HG03280 (cell line): Measurements from ENCODE around the gene POGK.
"Not testable (repeated sequence)": the region's sequence is repeated elsewhere in the genome, so short reads cannot be mapped to it uniquely, and the experiment has no call there.

Experiments
- ATAC-seq: cut with Tn5 transposase; IDR thresholded peaks from one replicate; pipeline ENCODE4 v1.9.1; 2021; ENCODE audit warnings: mild to moderate bottlenecking, moderate library complexity; ENCODE audit not compliant: unreplicated experiment

POGK gene

DNA sequence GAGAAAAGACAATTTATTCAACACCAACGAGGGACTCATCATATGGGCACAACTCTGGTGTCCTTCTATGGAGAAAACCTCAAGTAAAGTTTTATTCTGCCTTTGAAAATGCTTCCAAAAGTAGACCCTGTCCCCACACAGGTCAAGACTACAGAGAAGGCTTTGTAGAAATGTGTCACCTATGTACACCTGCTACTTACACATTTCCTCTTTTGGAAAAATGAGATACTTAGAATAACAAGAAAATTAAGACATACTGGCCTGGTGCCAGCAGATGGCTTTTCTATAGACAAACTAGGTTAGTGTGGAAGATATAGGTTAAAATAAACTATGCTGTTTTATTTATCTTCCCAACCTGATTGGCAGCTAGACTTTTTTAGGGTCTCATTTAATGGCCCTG is 13.6 kb downstream of the POGK start:
- no peak for ATAC-seq

DNA sequence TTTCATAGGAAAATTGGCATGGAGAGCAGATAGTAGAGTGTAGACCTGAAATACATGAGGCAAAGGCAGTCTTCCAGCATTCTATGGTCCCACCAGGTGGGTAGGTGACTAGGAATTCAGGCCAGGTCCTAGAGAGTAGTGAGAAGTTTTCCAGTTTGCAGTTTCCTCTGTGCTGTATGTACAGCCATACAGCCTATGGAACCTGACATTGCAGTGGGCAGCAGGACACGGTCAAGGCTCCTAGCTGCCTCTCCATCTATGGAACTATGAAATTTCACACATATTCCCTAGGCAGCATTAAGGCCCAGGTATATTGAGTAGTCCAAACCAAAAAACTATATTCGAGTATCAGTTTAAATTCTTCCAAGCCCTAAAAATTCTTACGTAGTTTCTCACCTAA is 16.3 kb downstream of the POGK start:
- no peak for ATAC-seq

DNA sequence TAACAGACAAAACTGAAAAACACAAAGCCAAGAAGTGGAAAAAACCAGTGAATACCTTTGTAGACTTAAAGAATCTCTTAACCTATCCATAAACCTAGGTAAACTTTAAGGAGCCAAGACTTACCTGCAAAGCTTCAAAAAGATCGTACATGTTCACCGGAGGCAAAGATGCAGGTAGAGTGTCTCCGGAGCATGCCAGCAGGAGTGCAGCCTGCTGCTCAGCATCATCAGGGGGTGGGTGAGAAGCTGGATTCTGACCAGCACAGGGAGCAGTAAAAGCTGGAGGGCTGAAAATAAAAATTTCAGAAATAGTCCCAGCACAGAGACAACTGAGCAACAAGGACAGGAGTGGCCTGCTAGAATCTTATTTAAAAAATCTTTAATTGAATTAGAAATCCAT is 18.7 kb downstream of the POGK start:
- ATAC-seq, result no peak

DNA sequence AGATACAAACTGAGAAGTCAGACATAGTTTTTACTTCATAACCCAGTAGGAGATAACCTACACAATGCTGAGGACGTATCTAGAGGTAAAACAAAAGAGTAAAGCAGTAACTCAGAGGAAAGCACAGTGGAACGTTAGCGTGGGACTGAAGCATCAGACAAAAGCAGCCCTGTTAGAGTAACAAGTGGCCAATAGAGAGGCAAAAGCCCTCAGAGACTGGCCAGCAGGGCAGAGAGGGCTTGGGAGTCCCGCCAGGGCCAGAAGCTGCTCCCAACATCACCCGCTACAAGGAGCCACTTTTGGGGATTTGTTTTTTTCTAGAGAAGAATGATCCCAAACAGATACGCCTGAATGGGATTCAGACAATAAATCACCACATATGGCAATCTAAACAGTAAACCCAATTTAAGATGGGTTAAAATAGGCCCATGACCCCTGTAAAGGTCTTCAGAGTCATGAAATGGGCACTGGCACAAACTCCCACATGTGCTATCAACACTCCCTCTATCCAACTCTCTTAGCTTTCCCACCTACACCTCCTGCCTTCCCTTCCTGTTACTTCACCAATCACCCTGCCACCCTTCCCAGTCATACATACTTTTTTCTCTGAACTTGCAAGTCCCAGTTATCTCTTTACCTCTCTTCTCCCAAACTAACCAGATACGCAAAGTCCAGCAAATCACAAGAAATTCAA is 19.6 kb downstream of the POGK start:
- no peak for ATAC-seq

DNA sequence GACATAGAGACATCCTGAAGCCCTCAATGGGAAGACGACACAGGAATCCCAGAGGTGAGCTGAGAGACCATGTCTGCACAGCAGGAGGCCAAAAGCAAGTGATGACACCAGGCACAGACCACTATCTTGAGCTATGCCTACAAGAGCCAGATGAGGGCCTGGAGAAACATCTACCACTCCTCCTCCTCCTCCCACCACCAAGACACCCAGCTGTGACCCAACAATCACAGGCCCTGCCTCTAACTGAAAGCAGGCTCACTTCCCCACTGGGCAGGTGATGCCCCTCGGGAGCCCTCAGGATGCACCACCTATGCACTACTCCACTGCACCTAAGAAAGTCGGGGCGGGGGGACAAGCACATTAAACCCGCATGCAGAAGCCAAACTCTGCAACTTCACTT is 20.3 kb downstream of the POGK start:
- ATAC-seq, result no peak

DNA sequence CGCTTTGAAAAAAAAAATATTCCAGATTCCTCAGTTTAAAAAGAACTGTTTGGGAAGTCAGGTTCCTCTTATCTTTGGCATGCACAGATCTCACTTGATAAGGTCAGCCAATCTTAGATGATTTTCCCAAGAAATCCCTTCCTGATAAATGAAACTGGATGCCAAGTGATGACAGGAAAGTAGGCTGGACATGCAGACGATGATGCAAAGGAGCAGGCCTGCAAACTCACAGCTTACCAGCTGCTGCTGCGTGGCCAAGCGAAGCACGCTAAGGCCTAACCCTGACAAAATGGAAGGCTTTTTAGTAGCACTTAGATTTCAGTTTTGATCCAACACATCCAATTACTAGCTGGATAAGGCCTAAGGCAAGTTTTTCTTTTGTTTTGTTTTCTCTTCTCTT is 26.7 kb downstream of the POGK start:
- no peak for ATAC-seq

DNA sequence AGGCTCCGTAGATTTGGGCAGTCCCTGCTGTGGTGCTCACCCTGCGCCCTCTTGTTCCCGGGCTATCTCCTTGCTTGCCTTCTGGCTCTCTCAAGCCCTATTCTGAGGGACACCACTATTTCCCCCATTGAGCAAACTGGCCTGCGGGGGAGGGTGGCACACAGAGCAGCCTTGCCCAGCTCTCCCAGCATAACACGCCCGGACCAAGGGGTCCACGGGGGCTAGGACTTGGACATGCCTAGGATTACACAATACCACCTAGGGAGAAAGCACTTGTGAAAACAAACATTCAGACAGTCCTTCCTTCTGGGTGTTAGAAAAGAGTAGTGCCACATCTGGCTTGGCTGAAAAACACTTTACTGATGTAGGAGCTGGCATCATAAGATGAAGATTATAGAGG is 29.4 kb downstream of the POGK start:
- ATAC-seq, result no peak

DNA sequence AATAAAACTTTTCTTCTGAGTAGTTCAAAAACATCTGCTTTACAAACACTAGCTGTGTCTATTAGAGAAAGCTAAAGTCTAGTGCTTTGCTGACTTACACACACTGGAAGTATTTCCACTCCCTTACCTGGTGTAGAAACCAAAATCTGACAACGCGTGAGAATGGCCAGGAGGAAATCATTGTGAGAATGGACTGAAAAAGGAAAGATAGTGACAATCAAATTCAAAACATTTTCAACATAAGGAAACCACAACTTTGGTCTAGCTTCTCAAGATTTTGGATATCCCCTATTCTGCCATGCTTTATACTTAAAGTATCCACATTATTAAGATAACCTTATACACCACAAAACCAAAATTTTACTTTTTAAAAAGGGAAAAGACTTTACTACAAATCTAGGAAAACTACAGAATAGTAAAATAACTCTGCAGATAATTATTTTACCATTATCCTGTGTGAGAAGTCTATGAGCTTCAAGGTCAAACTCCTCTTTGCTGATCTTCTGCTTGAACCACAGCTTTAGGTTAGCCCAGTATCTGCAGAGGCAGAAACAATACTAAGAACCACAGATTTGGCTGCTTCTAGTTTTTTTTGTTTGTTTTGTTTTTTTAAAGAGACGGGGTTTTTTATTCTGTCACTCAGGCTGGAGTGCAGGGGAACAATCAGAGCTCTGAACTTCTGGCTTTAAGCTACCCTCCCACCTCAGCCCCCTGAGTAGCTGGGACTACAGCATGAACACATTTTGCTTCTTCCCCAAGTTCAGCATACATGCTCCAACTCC is 30.2 kb downstream of the POGK start:
- ATAC-seq, result no peak

DNA sequence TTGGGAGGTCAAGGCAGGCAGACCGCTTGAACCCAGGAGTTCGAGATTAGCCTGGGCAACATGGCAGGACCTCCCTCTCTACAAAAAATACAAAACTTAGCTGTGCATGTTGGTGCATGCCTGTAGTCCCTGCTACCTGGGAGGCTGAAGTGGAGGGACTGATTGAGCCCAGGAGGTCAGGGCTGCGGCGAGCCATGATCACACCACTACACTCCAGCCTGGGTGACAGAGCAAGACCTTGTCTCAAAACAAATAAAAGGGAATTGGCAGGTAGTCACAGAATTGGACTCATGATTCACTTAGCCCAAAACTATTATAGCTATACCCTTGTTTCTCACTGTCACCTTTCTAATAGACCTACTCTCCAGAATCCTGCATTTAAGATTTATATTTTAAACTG is 31.3 kb downstream of the POGK start:
- no peak for ATAC-seq

DNA sequence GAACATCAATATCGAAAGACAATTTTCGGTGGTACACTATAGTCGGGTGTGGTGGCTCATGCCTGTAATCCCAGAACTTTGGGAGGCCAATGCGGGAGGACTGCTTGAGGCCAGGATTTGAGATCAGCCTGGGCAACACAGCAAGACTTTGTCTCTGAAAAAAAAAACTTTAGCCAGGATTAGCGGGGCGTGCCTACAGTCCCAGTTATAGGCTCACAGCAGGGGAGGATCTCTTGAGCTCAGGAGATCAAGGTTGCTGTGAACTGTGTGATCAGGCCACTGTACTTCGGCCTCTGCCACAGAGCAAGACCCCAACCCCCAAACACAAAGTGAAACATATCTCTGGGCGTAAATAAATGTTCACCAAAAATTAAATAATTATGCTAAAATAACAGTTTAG is 35.2 kb downstream of the POGK start:
- no peak for ATAC-seq

DNA sequence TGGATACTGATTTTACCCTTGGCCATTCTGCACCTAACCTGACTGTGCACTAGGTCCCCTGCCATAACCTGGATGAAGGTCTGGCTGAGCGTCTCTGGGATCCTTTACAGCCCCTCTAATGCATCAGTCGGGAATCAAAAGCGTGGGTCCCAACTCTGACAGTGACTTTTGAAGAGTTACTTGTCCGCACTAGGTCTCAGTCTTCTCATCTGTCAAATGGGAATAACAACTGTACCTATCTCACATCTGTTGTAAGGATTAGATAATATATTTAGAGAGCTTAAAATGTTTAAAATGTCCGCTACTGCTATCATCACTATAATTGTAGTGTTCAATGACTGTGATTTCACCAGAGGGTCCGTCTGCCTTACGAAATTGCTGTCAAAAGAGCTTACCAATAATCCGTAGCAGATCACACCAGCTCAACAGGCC is 36.0 kb downstream of the POGK start:
- ATAC-seq, result no peak

DNA sequence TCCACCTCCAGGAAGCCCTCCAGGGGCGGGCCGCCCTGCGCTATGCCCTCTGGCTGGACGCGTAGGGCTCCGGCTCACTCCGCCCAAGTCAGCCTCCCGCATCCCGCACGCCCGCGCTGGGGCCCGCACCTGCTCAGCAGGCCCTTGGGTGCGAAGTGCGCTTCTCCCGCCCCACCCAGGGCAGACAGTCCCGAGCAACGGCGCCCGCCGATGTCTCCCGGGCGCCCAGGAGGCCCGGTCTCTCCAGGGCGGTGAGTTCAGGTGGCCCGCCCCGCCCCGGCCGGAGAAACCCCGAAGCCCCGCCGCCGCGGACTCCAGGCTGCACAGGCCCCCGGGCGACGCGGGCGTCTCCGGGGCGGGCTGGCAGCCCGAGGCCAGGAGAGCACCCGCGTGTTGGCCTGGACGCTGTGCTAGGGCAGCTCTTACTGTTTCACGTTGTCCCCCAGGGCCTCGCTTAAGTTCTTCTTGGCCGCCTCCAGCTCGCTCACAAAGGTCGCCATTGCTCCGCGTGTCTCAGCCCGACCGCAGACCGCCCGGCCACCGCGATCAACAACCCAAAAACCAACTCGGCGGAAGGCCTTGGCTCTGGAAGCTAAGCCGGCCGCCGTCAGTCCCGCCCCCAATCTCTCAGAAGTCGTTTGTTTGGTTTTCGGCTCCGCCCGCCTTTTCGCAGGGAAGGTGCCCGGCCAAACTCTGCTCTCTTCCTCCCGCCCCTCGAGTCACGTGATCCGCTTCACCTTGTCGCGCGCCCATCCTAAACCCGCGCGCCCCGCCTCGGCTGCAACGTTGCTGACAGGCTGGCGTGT is 36.7 kb downstream of the POGK start, which contains the start of gene TADA1:
Gene TADA1 (minus strand): TSS at position 531 of the 806 bp plus-strand sequence. CDS start 31 bp downstream, at position 500.
- peak; percentile 85 for ATAC-seq

DNA sequence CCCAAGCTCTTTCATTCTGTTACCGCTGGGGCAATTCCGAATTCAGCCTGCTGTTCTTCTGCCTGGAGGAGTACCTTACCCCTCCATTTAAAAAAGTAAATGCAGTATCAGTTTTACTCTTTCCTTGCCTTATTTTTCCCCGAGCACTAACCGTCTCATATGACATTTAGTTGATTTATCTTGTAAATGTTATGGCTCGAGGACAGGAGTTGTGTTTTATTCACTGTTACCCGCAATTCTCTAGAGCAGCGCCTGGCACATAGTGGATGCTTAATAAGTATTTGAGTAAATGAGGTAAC is 37.2 kb downstream of the POGK start:
- ATAC-seq, result peak; percentile 4

DNA sequence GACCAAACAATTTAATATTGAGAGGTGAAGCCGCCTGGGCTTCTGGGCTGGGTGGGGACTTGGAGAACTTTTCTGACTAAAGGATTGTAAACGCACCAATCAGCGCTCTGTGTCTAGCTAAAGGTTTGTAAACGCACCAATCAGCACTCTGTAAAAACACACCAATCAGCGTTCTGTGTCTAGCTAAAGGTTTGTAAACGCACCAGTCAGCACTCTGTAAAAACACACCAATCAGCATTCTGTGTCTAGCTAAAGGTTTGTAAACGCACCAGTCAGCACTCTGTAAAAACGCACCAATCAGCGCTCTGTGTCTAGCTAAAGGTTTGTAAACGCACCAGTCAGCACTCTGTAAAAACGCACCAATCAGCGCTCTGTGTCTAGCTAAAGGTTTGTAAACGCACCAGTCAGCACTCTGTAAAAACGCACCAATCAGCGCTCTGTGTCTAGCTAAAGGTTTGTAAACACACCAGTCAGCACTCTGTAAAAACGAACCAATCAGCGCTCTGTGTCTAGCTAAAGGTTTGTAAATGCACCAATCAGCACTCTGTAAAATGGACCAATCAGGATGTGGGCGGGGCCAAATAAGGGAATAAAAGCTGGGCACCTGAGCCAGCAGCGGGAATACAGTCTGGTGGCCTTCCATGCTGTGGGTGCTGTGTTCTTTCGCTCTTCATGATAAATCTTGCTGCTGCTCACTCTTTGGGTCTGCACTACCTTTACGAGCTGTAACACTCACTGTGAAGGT is 39.1 kb downstream of the POGK start:
- ATAC-seq, result not testable (repeated sequence)

DNA sequence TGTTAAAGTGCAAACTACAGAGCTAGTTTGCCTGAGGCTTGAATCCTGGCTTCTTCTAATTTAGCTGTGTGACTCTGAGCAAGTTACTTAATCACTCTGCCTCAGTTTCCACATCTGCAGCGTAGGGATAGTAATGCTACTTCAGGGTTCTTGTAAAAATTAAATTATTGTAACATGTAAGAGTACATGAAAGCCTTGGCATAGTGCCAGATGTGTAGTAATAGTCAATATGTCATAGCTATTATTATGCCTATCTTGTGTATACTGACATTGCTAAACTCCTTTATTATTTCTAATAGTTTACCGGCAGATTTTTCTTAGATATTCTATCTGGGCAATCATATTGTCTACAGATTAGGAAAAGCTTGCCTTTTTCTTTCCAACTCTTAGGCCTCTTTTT is 43.6 kb downstream of the POGK start:
- no peak for ATAC-seq

DNA sequence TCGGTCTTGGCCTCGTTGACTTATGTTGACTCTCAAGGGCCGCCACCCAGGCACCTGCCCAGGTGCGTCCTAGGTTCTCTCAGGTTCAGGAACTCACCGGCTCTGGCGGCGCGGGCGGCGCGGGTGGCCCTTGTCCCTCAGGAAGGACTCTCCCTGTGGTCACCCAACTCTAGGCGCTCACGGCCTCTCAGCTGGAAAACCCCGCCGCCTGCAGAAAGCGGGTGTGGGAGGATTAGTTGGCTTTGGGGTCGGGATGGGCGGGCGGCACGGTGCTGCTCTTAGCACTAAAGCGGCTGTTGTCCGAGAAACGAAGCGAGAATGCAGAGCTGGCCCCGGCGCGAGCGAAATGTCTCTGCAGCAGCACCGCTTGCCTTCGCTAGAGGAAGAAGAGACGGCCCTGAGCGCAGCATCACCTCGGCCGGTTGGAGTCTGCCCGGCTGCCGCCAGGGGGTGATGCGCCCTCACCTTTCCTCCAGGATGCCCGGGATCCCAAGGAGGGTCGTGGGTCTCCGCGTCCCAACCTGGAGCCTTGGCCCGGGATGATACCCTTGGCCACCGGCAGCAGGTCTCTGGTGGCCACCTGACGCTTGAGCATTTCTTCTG is 44.9 kb downstream of the POGK start:
- ATAC-seq, result no peak

DNA sequence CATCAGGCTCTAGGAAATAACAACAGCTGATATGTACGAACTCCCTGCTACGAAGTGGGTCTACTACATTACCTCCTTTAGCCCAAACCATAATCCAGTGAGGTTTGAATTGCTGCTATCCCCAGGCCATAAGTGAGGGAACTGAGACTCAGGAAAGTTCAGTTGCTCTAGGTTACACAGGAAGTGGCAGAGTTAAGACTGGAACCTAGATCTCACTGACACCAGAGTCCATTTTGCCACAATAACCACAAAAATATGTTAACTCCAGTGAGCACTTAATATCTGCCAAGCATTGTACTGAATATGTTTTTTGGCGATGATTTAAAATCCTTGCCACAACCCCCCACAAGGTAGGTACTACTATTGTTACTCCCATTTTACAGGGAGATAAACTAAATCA is 45.7 kb downstream of the POGK start:
- ATAC-seq, result no peak

DNA sequence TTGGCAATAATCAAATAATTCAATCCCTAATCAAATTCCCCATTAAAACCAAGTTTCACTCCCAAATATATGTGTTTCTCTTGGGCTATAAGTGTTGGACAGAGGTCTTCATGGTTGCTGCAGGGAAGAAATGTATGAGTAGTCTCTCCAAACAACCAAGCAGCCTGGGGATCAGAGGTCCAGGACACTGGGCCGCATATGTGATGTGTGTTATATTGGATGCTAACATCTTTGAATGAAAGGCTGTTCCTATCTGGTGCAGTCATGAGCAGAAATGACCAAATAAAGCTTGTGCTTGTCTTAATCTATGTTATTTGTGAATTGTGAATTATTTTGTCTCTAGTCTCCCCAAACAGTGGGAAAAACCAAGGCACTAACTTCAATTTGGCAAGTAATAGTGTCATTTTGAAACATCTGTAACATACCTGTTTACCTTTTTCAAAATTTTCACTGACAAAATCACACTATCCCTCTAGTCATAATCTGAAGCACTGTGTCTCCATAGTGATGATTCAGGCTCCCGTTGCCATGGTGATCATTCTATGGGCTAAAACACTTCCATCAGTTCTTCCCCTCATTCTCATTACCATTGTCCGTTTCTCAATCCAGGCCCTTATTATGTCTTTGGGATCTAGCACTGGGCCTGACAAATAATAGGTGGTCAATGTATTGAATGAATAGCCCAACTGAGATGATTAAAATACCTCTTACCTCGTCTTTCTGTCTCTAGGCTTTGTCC is 49.3 kb downstream of the POGK start:
- no peak for ATAC-seq

DNA sequence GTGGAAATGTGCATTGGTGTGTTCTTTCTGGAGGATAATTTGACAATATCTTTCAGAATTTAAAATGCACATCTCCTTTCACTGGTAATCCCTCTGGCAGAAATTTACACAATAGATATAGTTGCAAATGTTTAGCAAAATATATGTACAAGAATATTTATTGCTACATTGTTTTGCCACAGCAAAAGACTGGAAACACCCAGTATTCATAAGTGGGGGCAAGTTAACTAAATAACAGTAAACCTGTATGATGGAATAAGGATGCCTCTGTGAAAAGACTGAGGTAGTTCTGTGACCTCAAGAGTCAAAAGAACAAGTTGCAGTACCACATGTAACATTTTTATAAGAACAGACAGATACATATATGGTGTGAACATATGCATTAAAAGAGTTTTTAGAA is 50.5 kb downstream of the POGK start:
- no peak for ATAC-seq

DNA sequence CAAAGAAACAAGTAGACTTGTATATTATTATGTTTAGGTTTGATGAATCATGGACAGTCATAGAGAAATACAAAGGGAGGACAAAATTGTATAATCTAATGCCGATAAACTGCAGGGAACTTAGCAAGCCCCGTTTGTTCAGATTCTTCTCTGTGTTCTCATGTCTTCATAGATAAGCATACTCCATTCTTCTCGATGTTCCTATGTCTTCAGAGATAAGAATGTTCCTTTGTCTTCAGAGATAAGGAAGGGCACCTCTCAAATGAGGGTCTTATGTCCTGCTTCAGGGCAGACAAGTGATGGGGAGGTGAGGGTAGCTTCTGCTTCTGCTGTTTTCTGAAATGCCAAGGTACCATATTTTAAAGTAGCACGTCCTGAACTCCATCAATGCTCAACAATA is 56.5 kb downstream of the POGK start:
- no peak for ATAC-seq
